Colon (tissue), 2 donors: ENCODE data around the gene SHQ1.
"Not testable (repeated sequence)": the region's sequence is repeated elsewhere in the genome, so short reads cannot be mapped to it uniquely, and the experiment has no call there.

Experiments
- FAIRE-seq: peaks from 2 replicates; lab custom pipeline; 2012; peaks lifted over from hg19 to GRCh38; lab: Jason Lieb, UNC
- donor health status: control.
- donor health status: control.

SHQ1 gene

DNA sequence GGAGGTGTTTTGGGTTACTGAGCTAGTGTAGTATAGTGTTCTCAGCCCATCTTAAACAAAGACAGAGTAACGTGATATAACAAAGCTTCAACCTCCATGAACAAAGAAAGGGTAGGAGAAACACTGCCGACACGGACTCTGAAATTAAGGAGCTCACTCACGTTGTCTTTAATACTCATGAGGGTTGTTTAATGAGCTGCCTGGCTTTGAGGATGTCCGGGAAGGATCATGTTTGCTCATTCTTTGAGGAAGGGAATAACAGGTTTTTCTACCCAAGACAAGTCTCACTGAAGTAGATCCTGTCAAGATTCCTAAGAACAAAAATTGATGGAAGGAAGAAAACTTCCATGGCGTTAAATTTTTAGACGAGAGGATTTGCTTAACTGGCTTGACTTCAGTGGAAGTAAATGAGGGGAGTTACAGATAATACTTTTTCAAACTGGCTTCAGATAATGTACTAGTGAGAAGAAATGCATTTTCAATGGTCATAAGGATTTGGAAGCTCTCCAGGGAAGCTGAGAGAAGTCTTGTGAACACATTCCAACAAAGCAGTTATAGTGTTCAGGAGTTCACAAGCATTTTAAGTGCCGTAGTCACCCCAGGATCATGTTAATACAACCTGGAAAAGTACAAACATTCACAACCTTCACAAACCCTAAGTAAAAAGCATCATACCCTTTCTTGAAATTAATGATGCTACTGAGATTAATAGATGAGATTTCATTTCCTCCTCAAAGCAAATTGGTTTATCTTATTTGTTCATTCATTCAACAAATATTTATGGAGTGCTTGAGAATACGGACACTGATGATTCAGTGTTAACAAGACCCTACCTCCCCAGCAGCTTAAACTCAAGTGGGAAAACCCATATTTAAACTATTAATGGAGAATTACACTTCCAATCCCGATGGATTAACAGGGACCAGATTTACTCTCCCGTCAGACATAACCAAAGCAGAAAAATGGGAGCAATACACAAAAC is 101.5 kb downstream of the SHQ1 start:
- FAIRE-seq, result no peak

DNA sequence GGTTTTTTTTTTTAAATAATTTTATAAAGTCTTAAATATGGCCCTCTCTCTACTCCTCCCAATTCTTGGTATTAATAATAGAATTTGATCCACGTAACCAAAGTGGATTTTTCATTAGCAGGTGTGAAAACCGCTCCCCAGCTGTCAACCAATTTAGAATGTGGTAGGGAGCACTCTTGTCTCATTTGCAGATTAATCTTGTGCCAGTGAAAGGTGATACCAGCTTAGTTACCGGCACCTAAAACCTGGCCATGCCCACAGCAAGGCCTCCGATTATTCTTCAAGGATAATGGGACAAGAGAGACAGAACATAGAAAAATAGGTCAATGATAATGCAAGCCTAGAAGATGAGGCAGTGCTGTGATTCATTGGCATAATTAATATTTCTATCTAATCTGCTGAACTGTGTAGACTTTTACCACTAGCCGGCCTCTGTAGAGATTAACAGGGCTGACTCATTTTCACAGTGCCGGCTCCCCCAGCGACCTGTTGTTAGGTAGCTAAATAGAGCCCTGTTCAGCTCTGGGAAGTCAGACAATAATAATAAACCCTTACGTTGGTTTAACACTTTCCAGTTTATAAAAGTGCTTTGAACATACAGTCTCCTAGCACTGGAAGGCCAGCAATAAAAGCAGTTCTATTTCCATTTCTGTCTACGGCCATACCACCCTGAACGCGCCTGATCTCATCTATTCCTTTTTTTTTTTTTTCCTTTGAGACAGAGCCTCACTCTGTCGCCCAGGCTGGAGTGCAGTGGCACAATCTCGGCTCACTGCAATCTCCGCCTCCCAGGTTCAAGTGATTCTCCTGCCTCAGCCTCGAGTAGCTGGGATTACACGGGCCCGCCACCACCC is 102.9 kb downstream of the SHQ1 start:
- FAIRE-seq, result no peak

DNA sequence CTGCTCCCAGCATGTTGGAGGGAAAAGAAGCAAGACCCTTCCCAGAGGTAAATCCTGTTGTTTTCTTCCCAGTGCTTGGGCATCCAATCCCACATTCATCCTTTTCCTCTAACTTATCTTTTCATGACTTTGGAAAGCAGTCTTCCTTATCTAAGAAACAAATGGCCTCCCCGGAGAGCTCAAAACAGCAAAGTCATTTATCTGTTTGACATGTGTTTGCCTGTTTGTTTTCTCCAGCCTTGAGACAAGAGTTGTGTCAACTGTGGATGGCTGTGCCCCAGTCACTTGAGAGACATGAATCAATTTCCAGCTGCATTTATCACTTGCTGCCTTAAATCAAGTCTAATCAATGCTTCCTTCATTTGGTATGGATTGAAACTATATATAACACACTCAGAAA is 103.9 kb downstream of the SHQ1 start:
- FAIRE-seq, result no peak

DNA sequence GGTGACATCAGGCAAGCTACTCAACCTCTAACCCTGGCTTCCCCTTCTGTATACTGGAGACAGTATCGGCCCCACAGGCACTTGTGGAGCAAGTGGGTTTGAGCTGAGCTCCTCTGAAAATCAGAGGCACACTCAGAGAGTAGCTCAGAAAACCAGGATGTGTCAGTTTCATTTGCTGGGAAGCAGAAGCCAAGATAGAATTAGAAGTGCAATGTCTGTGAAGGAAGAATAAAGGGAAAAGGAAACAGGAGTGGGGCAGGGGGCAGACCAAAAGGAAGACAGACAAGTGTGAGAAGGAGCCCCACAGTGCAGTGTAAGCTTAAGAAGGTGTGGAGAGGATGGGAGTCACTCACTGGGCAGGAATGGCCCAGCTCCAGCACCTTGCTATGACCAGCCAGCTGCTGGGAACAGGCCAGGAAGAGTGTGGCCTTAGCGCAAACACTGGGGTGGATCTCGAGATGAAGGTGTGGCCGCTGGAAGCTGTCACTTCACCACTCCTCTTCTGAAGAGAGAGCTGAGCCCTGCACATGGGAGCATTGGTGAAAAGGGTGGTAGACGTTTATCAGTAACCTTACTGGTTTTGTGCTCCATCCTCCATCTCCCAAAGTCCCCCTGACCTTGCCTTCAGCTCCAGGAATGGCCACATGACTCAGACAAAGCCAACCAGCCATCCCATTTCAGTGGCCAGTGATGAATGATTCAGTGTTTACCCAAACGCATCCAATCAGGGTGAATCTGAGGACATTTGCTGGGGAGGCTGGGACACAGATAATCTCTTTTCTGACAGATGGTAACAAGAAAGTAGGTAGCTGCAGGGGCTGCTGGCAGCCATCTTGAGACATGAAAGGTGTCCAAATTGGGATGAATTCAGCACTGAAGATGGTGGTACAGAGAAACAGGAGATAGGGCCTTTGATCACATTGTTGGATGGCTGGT is 108.4 kb downstream of the SHQ1 start:
- no peak for FAIRE-seq

DNA sequence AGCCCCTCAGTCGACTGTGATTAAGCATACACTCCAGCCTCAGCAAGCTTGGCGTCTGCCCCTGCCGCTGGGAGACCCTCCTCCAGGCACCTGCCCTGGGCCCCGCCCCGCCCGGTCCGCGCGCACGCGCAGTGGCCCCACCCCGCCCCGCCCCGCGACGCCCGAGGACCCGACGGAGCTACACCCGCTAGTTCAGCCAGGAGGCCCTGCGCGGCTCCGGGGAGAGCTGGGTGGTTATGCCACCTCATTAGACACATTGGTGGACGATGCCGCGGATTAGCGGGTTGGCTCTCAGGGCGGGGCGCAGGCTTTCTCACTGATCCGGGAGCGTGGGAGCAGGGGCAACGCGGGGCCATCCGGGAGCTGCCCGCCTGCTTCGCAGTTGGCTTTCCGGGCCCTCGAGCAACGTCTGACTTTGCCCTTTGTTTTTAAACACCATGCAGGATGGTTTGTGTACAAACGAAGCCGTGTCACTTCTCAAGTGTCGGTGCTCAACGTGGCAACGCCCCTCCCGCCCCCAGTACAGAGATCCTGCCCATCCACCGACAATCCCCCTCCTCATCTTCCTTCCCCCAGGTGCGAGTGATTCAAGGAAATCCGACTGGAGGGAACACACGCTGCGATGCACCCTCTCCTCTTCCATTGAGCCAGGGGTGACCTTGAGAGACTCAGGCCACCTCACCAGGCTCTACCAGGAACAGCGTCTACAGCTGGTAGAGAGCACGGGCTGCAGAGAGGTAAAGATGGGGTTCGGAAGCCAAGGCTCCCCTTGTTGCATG is 109.3 kb downstream of the SHQ1 start:
- FAIRE-seq, result no peak

DNA sequence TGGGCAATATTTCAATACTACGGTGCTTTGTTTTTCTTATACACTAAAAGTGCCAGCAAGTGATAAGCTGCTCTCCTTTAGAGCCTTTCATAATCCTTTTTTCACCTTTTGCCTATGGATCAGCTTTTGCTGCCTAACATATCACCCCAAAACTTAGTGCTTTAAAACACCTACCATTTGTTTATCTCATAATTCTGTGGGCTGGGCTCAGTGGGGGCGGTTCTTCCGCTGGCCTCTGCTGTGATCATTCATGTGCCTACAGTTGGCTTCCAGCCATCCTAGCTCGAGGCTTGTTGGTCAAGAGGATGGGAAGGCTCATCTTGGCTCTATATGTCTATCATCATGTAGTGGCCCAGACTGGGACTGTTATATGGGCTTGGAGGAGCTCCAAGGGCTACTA is 113.2 kb downstream of the SHQ1 start:
- FAIRE-seq, result not testable (repeated sequence)

DNA sequence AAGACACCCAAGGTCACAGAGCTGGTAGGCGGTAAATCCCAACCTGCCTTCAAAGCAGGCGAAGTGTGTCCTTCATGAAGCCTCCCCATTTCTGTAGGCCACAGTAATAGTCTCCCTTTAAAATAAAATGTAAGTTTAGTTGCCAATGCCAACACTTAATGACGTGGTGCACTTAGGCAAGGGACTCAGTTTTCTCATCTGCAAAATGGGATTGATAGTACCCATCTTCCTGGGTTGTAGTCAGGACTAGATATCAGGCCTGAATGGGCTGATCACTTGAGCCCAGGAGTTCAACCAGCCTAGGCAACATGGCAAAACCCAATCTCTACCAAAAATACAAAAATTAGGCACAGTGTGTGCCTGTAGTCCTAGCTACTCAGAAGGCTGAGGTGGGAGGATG is 114.6 kb downstream of the SHQ1 start:
- FAIRE-seq, result no peak

DNA sequence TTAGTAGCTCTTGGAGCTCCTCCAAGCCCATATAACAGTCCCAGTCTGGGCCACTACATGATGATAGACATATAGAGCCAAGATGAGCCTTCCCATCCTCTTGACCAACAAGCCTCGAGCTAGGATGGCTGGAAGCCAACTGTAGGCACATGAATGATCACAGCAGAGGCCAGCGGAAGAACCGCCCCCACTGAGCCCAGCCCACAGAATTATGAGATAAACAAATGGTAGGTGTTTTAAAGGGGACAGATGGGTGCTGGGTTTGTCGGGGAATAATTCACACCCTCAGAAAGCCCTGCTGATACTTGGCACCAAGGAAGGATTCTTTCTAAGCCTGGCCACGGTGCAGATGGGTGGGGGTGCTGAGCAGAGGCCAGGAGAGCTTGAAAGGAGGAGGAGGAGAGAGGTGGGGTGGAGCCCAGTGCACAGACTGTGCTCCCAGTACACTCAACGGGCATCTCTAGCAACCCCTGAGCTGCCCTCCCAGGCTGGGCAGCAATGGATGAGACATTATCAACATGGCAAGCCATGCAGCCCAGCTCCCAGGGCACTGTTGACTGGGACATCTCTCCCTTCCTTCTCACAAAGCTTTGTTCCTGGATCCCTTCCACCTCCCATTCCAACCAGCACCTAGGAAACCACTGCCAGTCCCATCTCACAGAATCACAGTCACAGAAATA is 115.4 kb downstream of the SHQ1 start:
- FAIRE-seq, result not testable (repeated sequence)

DNA sequence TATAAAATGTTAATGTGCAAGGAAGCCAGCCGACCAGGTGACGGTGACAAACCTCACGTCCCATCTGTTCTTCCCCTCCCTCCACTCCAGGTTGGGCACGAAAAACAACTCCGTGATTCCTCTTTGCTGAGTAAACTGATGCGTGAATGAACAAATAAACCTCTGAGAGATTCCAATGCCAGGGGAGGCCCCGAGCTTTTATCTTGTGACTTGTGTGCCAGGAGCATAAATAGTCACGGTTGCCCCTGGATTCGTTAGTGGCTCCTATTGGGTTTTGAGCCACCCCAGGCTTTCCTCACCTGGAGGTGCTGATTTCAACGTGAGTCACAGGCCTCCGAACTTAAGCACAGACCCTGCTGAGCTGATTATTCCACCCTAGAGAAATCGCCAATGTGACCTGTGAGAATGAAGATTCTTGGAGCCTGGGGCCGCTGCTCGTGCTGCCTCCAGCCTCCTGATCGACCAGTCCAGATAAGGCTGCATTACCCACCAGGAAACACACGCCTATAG is 119.2 kb downstream of the SHQ1 start:
- no peak for FAIRE-seq

DNA sequence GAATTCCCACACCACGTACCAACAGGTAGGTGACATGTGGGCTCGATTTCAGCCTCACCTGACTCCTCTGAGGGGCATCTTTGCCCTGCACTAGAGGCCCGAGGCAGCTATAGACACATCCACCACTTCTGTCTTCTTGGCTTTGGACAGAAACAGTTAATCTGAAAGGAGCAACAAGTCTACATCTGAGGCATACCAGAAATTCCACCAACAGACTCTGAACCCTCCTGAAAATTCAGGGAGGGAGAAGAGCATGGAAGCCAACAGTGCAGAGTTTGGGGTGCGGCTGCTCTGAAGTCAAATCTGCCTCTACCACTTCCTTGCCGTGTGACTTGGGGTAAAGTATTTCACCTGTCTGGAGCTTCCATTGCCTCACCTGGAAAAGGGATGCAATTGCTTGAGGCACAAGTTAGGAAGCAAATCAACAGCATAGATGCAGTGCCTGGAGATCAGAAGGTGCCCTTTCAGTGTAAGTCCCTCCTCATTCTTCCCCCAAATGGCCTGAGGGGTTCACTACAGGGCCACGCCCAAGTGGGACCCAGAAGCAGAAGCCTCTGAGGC is 119.8 kb downstream of the SHQ1 start:
- FAIRE-seq, result no peak

DNA sequence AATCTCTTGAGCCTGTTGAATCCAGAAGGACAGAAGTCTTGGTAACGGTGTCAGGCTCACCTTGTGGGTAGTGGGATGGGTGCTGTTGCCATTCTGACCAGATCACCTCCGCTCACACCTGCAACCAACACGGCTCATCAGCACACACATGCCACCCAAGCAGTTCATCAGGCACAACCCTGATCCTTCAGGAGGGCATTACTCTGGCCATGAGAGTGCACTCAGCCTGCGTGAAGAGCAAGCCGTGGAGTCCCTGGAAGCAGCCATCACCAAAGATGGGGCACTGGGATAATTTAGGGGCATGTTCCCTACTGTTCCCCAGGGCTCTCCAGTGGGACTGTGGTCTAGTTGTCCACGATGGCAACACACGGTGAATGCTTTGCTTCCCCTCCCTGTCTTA is 120.5 kb downstream of the SHQ1 start:
- FAIRE-seq, result no peak

DNA sequence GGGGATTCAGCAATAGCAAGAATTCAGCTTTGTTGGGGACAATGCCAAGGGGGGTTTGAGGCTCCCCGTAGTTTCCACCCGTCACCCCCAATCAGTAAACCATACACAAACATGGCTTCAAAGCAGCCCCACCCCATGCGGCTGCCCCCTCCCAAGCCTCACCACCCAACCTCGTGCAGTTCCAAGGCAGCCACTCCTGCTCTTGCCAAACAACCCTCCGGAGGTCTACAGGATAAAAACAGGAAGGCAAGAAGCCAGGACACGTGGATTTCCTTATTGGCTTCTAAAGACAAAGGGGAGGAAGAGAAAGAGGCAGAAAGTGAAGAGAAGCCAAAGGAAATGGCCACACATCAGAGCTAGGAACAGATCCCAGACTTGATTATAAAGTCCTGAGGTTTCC is 121.1 kb downstream of the SHQ1 start:
- no peak for FAIRE-seq

DNA sequence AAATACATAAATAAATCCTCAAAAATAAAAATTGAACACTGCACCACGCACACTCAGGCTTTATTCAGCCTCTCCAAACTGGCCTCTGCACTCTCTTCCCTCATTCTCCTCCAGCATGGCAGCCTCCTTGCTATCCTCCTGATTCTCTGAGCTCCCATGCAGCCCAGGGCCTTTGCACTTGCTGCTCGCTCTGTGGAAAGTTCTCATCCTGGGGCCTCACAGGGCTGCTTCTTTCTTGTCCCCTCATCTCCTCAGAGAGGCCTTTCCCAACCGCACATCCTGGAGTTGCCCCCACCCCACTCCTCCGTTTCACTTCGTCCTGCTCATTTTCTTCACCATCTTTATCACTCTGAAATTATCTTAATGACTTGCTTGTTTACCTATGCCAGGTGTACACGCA is 123.0 kb downstream of the SHQ1 start:
- no peak for FAIRE-seq

DNA sequence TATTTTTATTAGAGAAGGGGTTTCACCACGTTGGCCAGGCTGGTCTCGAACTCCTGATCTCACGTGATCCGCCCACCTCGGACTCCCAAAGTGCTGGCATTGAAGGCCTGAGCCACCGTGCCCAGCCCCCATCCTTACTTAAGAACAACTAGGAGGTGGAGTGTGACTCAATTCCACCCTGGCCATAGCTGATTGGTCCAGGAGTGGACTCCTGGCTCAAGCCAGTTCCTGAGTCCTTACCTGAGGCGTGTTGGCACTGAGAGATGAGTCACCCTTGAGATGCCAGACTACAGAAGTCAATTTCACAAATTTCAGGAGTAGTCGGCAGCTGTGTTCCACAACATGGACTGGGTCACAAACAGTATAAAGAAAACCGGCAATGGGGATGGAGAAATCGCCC is 124.2 kb downstream of the SHQ1 start:
- FAIRE-seq, result no peak

DNA sequence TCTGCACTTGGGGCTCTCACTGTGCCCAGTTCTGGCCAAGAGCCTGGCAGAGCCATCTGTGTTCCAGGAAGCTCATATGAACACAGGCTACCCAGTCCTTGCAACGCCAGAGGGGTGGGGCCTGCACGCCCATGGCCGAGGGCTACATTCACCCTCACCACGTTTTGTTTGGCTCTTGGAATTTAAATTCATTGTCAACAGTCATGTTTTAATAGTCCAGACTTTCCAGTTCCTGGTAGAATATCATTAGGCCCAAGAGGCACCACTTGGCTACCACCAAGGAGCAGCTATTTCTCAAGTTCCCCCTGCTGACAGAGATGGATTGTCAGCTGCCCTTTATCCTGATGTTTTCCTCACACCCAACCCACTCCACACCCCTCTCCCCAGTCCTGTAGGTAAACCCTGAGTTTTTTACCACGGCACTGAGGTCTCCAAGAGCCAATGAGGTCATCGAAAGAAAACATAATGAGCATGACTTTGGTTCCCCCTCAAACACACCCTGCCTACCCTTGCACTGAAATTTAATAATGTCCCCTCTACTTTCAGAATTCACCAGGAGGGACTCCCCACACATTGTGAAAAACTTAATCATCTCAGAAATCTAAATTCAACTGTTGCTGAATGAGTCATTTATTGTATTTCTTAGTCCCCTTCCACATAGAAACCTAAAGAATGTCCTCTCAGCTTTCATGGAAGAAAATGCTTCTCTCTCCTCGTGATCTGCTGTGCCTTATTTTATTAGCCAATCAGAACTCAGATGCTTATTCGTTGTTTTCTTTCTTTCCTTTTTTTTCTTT is 125.1 kb downstream of the SHQ1 start:
- FAIRE-seq, result no peak

DNA sequence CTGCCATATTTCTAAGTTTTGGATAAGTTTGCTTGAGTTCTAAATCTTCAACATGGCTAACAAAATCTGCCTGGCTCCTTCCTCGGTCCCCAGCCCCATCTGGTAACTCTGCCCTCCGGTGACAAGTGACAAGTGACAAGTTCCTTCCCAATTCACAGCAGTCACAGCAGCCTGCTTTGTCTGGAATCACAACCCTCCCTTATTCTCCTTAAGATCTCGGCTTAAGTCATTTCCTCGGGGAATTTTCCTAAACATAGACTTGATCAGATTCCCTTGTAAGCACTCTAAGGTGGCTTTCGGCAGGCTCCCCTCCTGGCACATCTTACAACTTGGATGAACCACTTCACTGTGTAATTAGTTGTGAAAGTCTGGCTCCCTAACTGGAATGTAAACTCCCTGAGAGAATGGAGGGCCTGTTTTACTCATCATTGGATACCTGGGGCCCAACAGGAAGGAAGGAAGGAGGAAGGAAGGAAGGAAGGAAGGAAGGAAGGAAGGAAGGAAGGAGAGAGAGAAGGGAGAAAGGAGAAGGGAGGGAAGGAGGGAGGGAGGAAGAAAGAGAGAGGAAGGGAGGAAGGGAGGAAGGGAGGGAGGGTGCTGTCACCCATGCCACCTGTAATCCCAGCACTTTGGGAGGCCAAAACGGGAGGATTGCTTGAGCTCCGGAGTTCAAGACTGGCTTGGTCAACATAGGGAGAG is 126.4 kb downstream of the SHQ1 start:
- FAIRE-seq, result no peak

DNA sequence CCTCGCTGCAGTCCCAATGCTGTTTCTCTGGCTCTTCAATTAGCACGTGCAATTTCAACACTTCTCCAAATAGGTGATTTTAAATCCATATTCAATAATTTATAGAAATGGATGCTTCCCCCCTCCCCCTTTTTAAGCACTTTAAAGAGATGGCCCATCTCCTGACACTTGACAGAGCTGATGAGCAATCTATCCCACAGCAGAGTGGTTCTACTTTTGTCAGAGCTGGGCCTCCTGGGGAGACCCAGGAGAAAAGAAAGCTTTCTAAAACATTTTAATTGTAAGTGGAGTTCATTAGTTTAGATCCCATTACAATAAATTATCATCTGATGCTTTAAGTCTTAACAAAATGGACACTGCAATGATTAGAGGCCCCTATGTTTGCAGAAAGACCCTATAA is 127.7 kb downstream of the SHQ1 start:
- no peak for FAIRE-seq

DNA sequence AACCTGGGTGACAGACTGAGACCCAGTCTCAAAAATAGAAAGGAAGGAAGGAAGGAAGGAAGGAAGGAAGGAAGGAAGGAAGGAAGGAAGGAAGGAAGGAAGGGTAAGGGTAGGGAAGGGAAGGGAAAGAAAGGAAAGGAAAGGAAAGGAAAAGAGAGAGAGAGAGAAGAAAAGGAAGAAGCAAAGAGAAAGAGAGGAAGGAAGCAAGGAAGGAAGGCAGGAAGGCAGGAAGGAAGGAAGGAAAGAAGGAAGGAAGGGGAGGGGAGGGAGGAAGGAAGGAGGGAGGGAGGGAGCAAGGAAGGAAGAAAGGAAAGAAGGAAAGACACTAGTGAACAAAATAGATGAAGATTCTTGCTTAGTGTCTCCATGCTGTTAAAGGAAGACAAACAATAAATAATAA is 129.1 kb downstream of the SHQ1 start:
- FAIRE-seq, result no peak

DNA sequence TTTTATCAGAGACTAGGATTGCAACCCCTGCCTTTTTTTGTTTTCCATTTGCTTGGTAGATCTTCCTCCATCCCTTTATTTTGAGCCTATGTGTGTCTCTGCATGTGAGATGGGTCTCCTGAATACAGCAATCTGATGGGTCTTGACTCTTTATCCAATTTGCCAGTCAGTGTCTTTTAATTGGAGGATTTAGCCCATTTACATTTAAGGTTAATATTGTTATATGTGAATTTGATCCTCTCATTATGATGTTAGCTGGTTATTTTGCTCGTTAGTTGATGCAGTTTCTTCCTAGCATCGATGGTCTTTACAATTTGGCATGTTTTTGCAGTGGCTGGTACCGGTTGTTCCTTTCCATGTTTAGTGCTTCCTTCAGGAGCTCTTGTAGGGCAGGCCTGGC is 134.1 kb downstream of the SHQ1 start:
- not testable (repeated sequence) for FAIRE-seq
